Neural cell (in vitro differentiated cells): ENCODE measurements around the gene ANK2. TPM values are rescaled to one million over a fixed set of nuclear protein-coding genes. Genes with fewer than 3 reads are reported as not detected.

Source experiments
- H2AFZ ChIP-seq: fragments of 200-600, 300-800 bp; sonication (generic), shearing (Covaris generic); 2 replicates; pipeline ENCODE4 v1.6.0; 2014; ENCODE audit warnings: low read depth, mild to moderate bottlenecking, antibody characterized with exemption, low read length, moderate library complexity
- H3F3A ChIP-seq: fragments of 200-600 bp; shearing (Covaris generic); 2 replicates; pipeline ENCODE4 v1.6.1; 2016; ENCODE audit warnings: mild to moderate bottlenecking, moderate library complexity, mixed read lengths, antibody characterized with exemption, low read length; ENCODE audit not compliant: insufficient read depth, poor library complexity, severe bottlenecking
- H3K27ac ChIP-seq: fragments of 200-600, 300-800 bp; sonication (generic), shearing (Covaris generic); 2 replicates; pipeline ENCODE4 v1.5.1; 2014; ENCODE audit warnings: mild to moderate bottlenecking, low read length, moderate library complexity
- H3K27me3 ChIP-seq: fragments of 300-800, 200-600 bp; sonication (generic), shearing (Covaris generic); 2 replicates; pipeline ENCODE4 v1.6.0; 2014; ENCODE audit warnings: mild to moderate bottlenecking, low read depth, low read length, moderate library complexity; ENCODE audit not compliant: insufficient read depth
- H3K36me3 ChIP-seq: fragments of 300-800, 200-600 bp; sonication (generic), shearing (Covaris generic); 2 replicates; pipeline ENCODE4 v1.5.1; 2014; ENCODE audit warnings: mild to moderate bottlenecking, antibody characterized with exemption, low read length, moderate library complexity; ENCODE audit not compliant: insufficient read depth
- H3K4me2 ChIP-seq: fragments of 300-800, 200-600 bp; sonication (generic), shearing (Covaris generic); 2 replicates; pipeline ENCODE4 v1.6.0; 2014; ENCODE audit warnings: mild to moderate bottlenecking, low read length
- H3K4me3 ChIP-seq: fragments of 300-800, 200-600 bp; sonication (generic), shearing (Covaris generic); 2 replicates; pipeline ENCODE4 v1.5.1; 2014; ENCODE audit warnings: mild to moderate bottlenecking, low read length, moderate library complexity
- H3K79me2 ChIP-seq: fragments of 200-600 bp; shearing (Covaris generic); replicated peaks from 2 replicates; pipeline ENCODE4 v1.6.0; 2014; ENCODE audit warnings: mild to moderate bottlenecking, low read length, moderate library complexity; ENCODE audit not compliant: insufficient read depth
- H3K9ac ChIP-seq: fragments of 300-800, 200-600 bp; sonication (generic), shearing (Covaris generic); 2 replicates; pipeline ENCODE4 v1.6.1; 2016; ENCODE audit warnings: mild to moderate bottlenecking, low read length, mixed read lengths
- H3K9me2 ChIP-seq: fragments of 200-600 bp; shearing (Covaris generic); 2 replicates; pipeline ENCODE4 v1.6.1; 2016; ENCODE audit warnings: mild to moderate bottlenecking, low read length, mixed read lengths; ENCODE audit not compliant: insufficient read depth
- H3K9me3 ChIP-seq: fragments of 200-600, 300-800 bp; sonication (generic), shearing (Covaris generic); 2 replicates; pipeline ENCODE4 v1.6.1; 2016; ENCODE audit warnings: mild to moderate bottlenecking, mixed run types, low read length, moderate library complexity, mixed read lengths
- H4K20me1 ChIP-seq: fragments of 200-600 bp; shearing (Covaris generic); 2 replicates; pipeline ENCODE4 v1.6.1; 2016; ENCODE audit warnings: mild to moderate bottlenecking, mixed run types; ENCODE audit not compliant: insufficient read depth
- EP300 ChIP-seq: fragments of 450-650 bp; conservative IDR thresholded peaks from 2 replicates; pipeline ENCODE4 v1.6.1; 2014; ENCODE audit warnings: antibody characterized with exemption, mild to moderate bottlenecking, moderate library complexity; ENCODE audit not compliant: poor library complexity, severe bottlenecking
- EZH2 ChIP-seq: fragments of 200-600, 300-800 bp; shearing (Covaris generic), sonication (generic); IDR thresholded peaks from 2 replicates; pipeline ENCODE4 v1.6.1; 2014; ENCODE audit warnings: antibody characterized with exemption, low read length, borderline replicate concordance, mild to moderate bottlenecking; ENCODE audit not compliant: insufficient read depth, poor library complexity, severe bottlenecking
- MXI1 ChIP-seq: fragments of 450-650 bp; conservative IDR thresholded peaks from 2 replicates; pipeline ENCODE4 v1.6.1; 2014; ENCODE audit warnings: antibody characterized with exemption, mild to moderate bottlenecking; ENCODE audit not compliant: poor library complexity, severe bottlenecking
- POLR2AphosphoS5 ChIP-seq: IDR thresholded peaks from 2 replicates; pipeline ENCODE4 v1.6.1; 2012
- RAD21 ChIP-seq: fragments of 450-650 bp; conservative IDR thresholded peaks from 2 replicates; pipeline ENCODE4 v1.6.1; 2014; ENCODE audit warnings: antibody characterized with exemption, mild to moderate bottlenecking, moderate library complexity
- SMC3 ChIP-seq: fragments of 450-650 bp; conservative IDR thresholded peaks from 2 replicates; pipeline ENCODE4 v1.6.1; 2014; ENCODE audit warnings: antibody characterized with exemption, mild to moderate bottlenecking, moderate library complexity; ENCODE audit not compliant: poor library complexity
- TAF1 ChIP-seq: IDR thresholded peaks from 2 replicates; pipeline ENCODE4 v1.6.1; 2012; ENCODE audit warnings: low read depth
- polyA plus RNA-seq: library from polyadenylated mRNA; depleted of rRNA; stranded (reverse); fragments of >200 nt; gene quantifications from 2 replicates; pipeline ENCODE4 v1.2.3, GENCODE V29; 2014
- TF ChIP-seq, protein P1 (sequence below): IDR thresholded peaks from 2 replicates; pipeline ENCODE4 v1.6.1; 2012; ENCODE audit warnings: borderline replicate concordance
- TF ChIP-seq, protein P2 (sequence below): fragments of 450-650 bp; IDR thresholded peaks from 2 replicates; pipeline ENCODE4 v1.5.1; 2014; ENCODE audit warnings: antibody characterized with exemption, mild to moderate bottlenecking, moderate library complexity; ENCODE audit not compliant: poor library complexity, severe bottlenecking

Gene ANK2
- polyA plus RNA-seq, 1 donor from 2014 or later: 52.0 TPM

DNA sequence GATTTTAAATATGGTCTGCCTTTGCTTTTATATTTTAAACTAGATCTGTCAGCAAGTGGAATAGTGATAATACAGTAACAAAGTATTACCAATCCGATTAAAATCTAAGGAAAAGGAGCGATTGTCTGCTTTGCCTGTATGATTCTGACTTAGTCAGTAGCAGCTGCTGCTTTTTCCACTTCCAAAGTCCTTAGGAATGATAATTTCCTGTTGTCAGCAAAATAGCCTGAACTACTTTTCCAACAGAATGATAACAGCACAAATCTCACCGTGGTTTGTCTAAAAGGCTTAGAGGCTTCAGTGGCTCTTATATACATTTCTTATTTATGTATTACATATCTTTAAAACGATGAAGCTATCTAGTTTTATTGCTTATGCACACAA lies 290.0 kb downstream of the ANK2 start:
- Histone ChIP-seq H3K27me3 (no peaks in the 10 kb centered on the region), H3K9me3 (no peaks in the 10 kb centered on the region), H3K36me3 (peaks cover 21% of the 10 kb centered on the region), H2AFZ (no peak overlapping the region), H3K9ac (no peak overlapping the region), H3K9me2 (no peaks in the 10 kb centered on the region), H3K27ac (no peak overlapping the region), H3K79me2 (no peaks in the 10 kb centered on the region), H3F3A (no peaks in the 10 kb centered on the region), H4K20me1 (no peaks in the 10 kb centered on the region), H3K4me2 (no peak overlapping the region), H3K4me3 (no peak overlapping the region)
- no peak for TF ChIP-seq EZH2
- no peak for TF ChIP-seq EP300
- TF ChIP-seq, protein P1, sequence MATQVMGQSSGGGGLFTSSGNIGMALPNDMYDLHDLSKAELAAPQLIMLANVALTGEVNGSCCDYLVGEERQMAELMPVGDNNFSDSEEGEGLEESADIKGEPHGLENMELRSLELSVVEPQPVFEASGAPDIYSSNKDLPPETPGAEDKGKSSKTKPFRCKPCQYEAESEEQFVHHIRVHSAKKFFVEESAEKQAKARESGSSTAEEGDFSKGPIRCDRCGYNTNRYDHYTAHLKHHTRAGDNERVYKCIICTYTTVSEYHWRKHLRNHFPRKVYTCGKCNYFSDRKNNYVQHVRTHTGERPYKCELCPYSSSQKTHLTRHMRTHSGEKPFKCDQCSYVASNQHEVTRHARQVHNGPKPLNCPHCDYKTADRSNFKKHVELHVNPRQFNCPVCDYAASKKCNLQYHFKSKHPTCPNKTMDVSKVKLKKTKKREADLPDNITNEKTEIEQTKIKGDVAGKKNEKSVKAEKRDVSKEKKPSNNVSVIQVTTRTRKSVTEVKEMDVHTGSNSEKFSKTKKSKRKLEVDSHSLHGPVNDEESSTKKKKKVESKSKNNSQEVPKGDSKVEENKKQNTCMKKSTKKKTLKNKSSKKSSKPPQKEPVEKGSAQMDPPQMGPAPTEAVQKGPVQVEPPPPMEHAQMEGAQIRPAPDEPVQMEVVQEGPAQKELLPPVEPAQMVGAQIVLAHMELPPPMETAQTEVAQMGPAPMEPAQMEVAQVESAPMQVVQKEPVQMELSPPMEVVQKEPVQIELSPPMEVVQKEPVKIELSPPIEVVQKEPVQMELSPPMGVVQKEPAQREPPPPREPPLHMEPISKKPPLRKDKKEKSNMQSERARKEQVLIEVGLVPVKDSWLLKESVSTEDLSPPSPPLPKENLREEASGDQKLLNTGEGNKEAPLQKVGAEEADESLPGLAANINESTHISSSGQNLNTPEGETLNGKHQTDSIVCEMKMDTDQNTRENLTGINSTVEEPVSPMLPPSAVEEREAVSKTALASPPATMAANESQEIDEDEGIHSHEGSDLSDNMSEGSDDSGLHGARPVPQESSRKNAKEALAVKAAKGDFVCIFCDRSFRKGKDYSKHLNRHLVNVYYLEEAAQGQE: no peak
- TF ChIP-seq POLR2AphosphoS5: no peak
- no peak for TF ChIP-seq MXI1
- no peak for TF ChIP-seq RAD21
- TF ChIP-seq TAF1: no peak
- no peak for TF ChIP-seq SMC3
- TF ChIP-seq, protein P2, sequence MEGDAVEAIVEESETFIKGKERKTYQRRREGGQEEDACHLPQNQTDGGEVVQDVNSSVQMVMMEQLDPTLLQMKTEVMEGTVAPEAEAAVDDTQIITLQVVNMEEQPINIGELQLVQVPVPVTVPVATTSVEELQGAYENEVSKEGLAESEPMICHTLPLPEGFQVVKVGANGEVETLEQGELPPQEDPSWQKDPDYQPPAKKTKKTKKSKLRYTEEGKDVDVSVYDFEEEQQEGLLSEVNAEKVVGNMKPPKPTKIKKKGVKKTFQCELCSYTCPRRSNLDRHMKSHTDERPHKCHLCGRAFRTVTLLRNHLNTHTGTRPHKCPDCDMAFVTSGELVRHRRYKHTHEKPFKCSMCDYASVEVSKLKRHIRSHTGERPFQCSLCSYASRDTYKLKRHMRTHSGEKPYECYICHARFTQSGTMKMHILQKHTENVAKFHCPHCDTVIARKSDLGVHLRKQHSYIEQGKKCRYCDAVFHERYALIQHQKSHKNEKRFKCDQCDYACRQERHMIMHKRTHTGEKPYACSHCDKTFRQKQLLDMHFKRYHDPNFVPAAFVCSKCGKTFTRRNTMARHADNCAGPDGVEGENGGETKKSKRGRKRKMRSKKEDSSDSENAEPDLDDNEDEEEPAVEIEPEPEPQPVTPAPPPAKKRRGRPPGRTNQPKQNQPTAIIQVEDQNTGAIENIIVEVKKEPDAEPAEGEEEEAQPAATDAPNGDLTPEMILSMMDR: no peak

DNA sequence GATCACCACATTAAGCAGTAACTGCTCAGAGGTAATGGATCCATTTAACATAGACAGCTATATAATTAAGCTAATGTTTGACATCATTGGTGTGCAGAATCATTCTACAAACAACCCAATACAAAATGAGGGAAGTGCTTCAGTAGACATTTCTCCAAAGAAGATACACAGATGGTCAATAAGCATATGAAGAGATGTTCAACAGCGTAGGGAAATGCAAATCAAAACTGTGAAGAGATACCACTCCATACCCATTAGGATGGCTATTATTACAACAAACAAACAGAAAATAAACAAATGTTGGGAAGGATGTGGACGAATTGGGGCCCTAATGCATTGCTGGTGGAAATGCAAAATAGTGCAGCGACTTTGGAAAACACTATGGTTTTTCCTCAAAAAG lies 294.6 kb downstream of the ANK2 start:
- Histone ChIP-seq H3K9me3 (no peaks in the 10 kb centered on the region), H3K4me3 (no peak overlapping the region), H3K4me2 (no peak overlapping the region), H3K27ac (no peak overlapping the region), H3K9me2 (no peaks in the 10 kb centered on the region), H4K20me1 (no peaks in the 10 kb centered on the region), H2AFZ (no peak overlapping the region), H3K79me2 (no peaks in the 10 kb centered on the region), H3K27me3 (no peaks in the 10 kb centered on the region), H3K9ac (no peak overlapping the region), H3F3A (no peaks in the 10 kb centered on the region), H3K36me3 (peaks cover 25% of the 10 kb centered on the region)
- TF ChIP-seq RAD21: no peak
- no peak for TF ChIP-seq TAF1
- TF ChIP-seq POLR2AphosphoS5: no peak
- TF ChIP-seq, protein P1: no peak
- TF ChIP-seq, protein P2: no peak
- TF ChIP-seq EZH2: no peak
- no peak for TF ChIP-seq SMC3
- no peak for TF ChIP-seq MXI1
- no peak for TF ChIP-seq EP300
